COLO829 (cell line): Measurements from ENCODE around the gene FAM227A.
"Not testable (repeated sequence)": the region's sequence is repeated elsewhere in the genome, so short reads cannot be mapped to it uniquely, and the experiment has no call there.

Experiments used
- DNase-seq: peaks from one replicate; pipeline ENCODE4 v3.0.0; 2012; ENCODE audit warnings: low spot score

FAM227A gene

GRCh38 chr22:38611559-38611958 lies 44.6 kb downstream of the FAM227A start:
- no peak for DNase-seq

DNA sequence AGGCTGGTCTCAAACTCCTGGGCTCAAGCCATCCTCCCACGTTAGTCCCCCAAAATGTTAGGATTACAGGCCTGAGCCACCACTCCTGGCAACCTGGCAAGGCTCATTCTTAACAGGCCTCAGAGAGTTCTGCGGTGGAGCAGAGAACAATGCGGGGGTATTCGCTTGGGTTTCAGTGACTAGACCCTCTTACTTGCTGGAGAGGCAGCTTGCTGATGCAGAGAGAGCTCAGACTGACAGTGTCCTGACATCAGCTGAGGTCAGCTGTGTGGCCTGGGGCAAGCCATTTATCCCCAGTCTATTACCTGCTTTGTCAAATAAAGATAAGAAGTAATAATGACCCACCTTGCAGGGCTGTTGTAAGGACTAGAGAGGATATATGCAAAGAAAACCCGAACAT lies 46.0 kb downstream of the FAM227A start:
- DNase-seq: no peak

- no peak for DNase-seq
Measured at GRCh38 chr22:38608992-38609750, 47.0 kb downstream of the FAM227A start.

DNA sequence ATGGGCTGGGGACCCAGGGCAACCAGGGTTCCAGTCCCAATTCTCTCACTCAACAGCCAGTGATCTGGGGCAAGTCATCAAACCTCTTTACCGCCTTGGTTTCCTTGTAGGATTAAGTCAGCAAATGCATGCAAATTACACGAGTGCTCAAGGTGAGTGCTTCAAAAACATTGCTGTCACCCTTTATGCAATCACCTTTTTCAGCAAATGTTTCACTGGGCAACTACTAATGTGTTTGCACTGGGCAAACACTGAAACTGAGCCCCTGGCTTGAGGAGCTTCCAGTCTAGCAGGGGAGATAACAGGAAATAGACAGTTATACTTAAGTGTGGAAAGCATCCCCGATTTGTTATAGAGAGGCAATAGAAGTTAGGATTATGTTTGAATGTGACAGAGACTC lies 48.5 kb downstream of the FAM227A start:
- DNase-seq: no peak

- no peak for DNase-seq
Measured at GRCh38 chr22:38602166-38602565, 54.0 kb downstream of the FAM227A start.

- no peak for DNase-seq
Measured at GRCh38 chr22:38601221-38601764, 54.9 kb downstream of the FAM227A start.

DNA sequence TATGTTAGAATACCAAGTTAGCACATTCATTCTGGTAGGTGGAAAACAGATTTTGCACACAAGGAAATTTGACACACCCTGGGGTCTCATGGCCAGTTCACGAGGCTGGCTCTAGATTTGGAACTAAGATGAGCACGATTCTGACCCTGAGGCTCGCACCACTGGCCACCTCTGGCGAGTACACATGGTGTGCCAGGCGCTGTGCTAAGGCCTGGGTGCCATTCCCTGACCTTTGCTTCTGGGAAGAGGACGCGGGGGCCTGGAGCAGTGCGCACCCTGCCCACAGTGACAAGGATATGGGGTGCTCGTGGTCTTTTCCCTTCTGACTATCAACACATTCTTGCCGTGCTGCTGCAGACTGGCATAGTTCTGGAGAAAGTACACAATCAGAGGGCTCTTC lies 56.7 kb downstream of the FAM227A start:
- DNase-seq: no peak

DNA sequence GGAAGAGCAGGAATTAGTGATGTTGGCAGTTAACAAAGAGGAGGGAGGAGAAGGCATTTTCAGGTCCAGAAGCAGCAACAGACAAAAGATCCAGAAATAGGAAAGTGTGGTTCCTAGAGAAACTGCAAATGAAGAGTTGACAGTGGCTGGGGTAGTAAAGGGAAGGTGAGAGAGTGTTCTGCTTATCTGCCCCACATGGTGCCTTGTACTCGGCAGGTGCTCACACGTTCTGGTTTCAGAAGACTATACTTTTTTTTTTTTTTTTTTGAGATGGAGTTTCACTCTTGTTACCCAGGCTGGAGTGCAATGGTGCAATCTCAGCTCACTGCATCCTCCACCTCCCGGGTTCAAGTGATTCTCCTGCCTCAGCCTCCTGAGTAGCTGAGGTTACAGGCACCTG lies 73.3 kb downstream of the FAM227A start:
- DNase-seq: not testable (repeated sequence)

DNA sequence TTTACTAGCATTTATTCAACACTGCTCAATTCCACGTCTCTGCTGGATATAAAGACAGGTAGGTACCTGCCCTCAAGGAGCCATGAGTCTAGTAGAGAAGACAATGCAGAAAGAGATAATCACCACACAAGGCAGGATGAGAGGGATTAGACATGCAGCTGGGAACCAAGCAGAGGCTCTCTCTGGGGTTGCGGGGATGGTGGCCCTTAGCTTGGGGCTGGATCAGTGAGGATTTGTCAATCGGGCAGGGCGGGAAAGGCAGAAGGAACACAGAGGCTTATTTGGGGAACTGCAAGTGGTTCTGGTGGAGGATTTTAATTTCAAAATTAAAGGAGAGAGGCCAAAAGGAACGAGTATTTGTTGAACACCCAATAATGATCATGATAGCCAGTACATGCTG lies 77.7 kb downstream of the FAM227A start:
- no peak for DNase-seq

DNA sequence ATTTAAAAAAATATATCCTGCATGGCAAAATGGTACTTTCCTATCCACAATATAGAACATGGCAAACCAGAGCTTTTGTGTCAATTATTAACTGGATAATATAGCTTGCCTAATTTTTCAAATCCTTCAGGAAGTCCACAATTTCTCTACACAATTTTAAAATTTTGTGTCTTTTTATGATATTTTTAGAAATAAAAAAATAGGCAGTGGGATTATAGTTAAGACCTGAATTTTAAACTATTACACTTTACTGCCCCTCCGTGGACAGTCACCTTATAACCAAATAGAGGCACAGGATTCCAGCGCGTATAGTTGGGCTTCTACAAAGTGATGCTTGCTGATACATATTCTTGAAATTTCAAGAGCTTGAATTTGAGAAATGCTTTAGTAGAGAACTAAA lies 84.1 kb downstream of the FAM227A start:
- DNase-seq: peak; percentile 55

DNA sequence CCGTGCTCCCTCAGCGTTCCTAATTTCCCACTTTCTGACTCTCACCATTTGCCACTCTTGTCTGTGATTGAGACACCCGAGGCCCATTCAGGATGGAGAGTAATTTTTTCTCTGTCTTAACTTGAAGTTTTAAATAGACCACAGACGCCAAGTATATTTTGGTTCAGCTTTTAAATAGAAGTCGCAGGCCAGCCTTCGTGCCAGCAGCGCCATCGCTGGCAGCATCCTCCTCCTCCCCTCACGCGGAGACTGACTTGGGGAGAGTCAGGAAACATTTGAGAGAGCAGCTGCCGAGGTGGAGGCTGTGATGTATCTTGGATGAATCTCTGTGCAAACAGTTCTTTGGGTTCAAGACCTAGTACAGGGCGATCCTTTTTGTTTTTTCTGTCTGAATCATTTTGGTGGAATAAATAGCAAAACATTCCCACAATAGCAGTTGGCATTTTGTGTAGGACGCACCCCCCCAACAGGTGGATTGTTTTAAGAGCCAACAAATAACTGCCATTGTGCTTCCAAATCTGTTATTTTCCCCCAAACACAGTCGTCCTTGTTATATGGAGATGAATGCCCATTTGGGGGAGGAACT lies 85.3 kb downstream of the FAM227A start:
- DNase-seq: no peak

- peak; percentile 94 for DNase-seq
Measured at GRCh38 chr22:38569972-38570778, 86.0 kb downstream of the FAM227A start, which contains the start of gene DMC1. DMC1 (minus strand) TSS chr22:38570183; CDS start chr22:38568256, 1,927 bp downstream.

GRCh38 chr22:38569181-38569971 lies 86.8 kb downstream of the FAM227A start:
- no peak for DNase-seq

- no peak for DNase-seq
Measured at GRCh38 chr22:38567531-38568285, 88.5 kb downstream of the FAM227A start.

DNA sequence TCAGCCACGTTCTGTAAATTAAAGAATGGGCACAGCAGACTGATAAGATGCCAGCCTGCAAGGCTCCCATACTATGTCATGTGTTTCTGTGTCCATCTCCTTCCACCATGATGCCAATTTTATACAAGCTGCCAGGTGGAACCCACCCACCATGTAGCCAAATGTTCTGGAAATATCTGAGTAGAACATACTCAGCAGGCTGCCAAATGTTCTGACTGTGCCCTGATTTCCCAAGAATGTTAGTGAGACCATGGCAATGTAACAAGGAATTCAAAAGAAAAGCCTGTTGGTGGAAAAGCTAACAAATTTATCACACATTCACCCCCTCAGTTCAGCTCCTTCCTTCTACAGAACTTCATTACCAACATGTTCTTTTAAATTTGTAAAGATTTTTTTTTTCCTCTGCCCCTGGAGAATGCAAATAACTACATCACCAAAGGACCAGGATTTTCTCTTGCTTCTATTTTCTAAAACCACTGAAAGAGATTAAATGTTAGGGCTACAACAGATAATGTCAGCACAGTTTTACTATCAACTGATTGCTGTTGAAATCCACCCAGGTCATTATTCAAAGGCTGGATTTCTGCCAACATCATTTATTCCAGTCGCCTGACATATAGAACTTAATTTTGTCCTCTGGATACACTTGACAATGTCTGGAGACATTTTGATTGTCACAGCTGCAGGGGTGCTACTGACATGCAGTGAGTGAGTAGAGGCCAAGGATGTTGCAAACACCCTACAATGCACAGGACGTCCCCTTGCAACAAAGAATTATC lies 89.3 kb downstream of the FAM227A start:
- DNase-seq: no peak

DNA sequence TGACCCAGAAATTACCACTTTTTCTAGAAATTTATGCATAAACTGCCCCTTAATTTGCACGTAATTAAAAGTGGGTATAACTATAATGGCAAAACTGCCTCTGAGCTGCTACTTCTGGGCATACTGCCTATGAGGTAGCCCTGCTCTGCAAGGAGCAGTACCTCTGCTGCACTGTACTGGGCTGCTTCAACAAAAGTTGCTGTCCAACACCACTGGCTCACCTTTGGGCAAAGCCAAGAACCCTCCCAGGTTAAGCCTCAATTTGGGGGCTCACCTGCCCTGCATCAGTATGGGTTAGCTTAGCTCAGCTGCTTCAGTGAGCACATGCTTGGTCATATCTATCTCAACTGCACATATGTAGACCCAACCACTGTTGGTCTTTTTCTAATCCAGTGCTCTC lies 90.8 kb downstream of the FAM227A start:
- DNase-seq: no peak

DNA sequence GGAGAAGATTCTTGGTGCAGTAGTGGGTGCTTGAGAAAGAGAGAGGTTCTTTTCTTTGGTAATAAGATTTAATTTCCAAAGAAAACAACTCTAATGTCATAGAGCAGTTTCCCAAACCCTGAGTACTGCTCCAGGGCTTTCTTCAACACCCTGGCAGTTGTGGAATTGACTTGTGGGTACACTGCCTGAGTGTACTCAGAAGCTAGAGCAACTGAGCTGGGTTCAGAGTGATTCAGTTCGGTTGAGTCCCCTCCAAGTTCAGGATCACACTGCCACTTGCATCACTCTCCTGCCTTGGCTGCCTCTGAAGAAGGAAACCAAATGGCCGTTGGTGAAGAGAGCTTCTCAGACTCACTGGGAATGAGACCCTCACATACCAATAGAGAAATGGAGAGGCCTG lies 91.5 kb downstream of the FAM227A start:
- DNase-seq: no peak

DNA sequence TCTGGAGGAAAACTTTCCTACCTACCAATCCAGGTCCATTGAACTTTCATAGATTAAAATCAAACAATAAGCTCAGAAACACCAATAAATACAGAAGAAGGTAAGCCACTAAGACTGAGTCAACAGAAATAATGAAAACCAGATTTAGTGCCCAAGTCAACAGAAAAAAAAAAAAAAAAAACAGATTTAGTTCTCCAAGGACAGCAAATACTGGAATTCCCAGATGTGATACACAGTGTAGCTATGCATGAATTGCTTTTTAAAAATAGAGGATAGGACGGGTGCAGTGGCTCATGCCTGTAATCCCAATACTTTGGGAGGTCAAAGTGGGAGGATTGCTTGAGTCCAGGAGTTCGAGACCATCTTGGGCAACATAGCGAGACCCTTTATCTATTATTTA lies 101.9 kb downstream of the FAM227A start:
- DNase-seq: no peak

GRCh38 chr22:38549101-38549894 lies 106.9 kb downstream of the FAM227A start:
- DNase-seq: no peak
